ENCODE data around the gene SORCS2. TPM values are rescaled to one million over a fixed set of nuclear protein-coding genes. Genes with fewer than 3 reads are reported as not detected.

Gene SORCS2
- total and polyA plus RNA-seq, 2 of the 8 experiments (the other 6 are each of a cell fraction or from before 2014, with no cell fraction given) = 0.36 to 1.8 TPM

DNA sequence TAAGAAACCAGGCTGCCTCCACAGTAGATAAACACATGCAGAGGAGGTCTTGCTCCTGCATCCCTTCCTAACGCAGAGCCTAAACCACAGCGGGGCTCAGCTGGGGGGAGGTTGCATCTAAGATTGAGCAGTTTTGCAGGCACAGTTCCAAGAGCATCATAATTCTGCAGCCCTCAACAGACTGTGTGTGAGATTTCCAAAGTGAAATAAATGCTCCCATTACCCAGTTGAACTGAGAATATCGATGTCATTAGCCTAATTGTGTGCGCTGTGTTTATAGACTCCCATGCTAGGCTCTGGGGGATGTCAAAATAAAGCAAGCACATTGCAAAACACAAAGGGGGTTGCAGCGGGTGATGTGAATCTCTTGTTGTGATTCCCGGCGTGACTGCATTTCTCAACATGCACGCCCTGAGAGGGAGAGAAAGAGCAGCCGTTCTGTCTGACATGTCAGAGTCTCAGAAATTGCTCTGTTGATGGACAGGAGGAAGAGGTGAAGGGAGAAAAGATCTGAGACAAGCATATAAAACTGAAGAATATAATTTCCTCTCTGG lies 392.3 kb downstream of the SORCS2 start:
- ChIA-PET CTCF (ENCODE audit: partially characterized antibody) (no interaction called here), POLR2A (ENCODE audit: partially characterized antibody) (no interaction called here)
- Histone ChIP-seq H2AK5ac (ENCODE audit: low read depth, low read length) (no peak overlapping the region), H2BK5ac (ENCODE audit: low read depth, low read length) (no peak overlapping the region), H2BK15ac (ENCODE audit: low read length) (no peak overlapping the region), H3K4ac (replicated peaks; ENCODE audit: insufficient read length, low read depth, low read length) (no peak overlapping the region), H3K27me3 (replicated peaks in 1 of 4; ENCODE audit: control insufficient read depth in 3 of 4, extremely low read depth in 1 of 4, insufficient read depth in 3 of 4, low read length in 3 of 4) (no peaks in the 10 kb centered on the region), H3K23me2 (ENCODE audit: low read depth, low read length) (no peaks in the 10 kb centered on the region), H3K79me2 (ENCODE audit: control insufficient read depth in 1 of 2, insufficient read depth in 2 of 2, low read length in 2 of 2) (no peaks in the 10 kb centered on the region), H3K9me3 (ENCODE audit: insufficient read depth in 2 of 2, low read depth in 1 of 2, low read length in 1 of 2) (peaks cover 5 to 6% of the 10 kb centered on the region in 2 experiments; a peak in 3 of 4 replicates), H2AFZ (ENCODE audit: low read length) (no peak overlapping the region), H2BK20ac (ENCODE audit: low read length) (no peak overlapping the region), H3K23ac (ENCODE audit: insufficient read length) (no peak overlapping the region), H3K14ac (ENCODE audit: insufficient read length) (no peak overlapping the region), H4K5ac (ENCODE audit: insufficient read length, low read depth, low read length) (no peak overlapping the region), H3K79me1 (ENCODE audit: low read depth, low read length) (no peaks in the 10 kb centered on the region), H3K18ac (ENCODE audit: extremely low read depth, low read length) (no peak overlapping the region), H3K4me1 (replicated peaks in 1 of 4; ENCODE audit: control insufficient read depth in 3 of 4, insufficient read depth in 4 of 4, low read length in 3 of 4) (no peaks in the 10 kb centered on the region; a peak in 1 of 7 replicates), H3K56ac (replicated peaks; ENCODE audit: insufficient read length, low read depth, low read length) (no peak overlapping the region), H4K8ac (ENCODE audit: extremely low read depth, insufficient read depth, low read length) (no peak overlapping the region), H3K36me3 (ENCODE audit: control insufficient read depth in 2 of 4, insufficient read depth in 4 of 4, low read length in 3 of 4) (no peaks in the 10 kb centered on the region; a peak in 1 of 8 replicates), H4K91ac (replicated peaks; ENCODE audit: insufficient read length, low read length) (no peak overlapping the region), H3K9ac (replicated peaks in 1 of 4; ENCODE audit: extremely low read depth in 1 of 4, low read depth in 3 of 4, low read length in 3 of 4) (no peak overlapping the region), H4K20me1 (replicated peaks in 1 of 2; ENCODE audit: control insufficient read depth in 1 of 2, insufficient read depth in 2 of 2, low read length in 2 of 2) (no peaks in the 10 kb centered on the region), H3K4me2 (ENCODE audit: insufficient read depth in 1 of 2, low read depth in 2 of 2, low read length in 2 of 2) (no peak overlapping the region), H2BK120ac (replicated peaks; ENCODE audit: low read depth, low read length) (no peak overlapping the region), H3K27ac (ENCODE audit: low read depth, low read length) (no peak overlapping the region), H3K4me3 (ENCODE audit: extremely low read depth in 1 of 4, insufficient read depth in 2 of 4, low read depth in 3 of 4, low read length in 4 of 4) (no peak overlapping the region), H2BK12ac (ENCODE audit: low read depth, low read length) (no peak overlapping the region)
- DNase-seq (ENCODE audit: low read depth in 1 of 2, low spot score in 2 of 2) (no peak), FAIRE-seq (no peak)
- 87% methylated on average over 9 of the region's 9 CpGs; no CpG with 5 or more reads in 1 of the 2 experiments for WGBS, 2 experiments (ENCODE audit: extremely low coverage in 1 of 2, insufficient coverage in 1 of 2, insufficient read length in 1 of 2, insufficient replicate concordance in 2 of 2, low coverage in 1 of 2, low lambda C conversion rate in 2 of 2, missing lambda C conversion rate in 1 of 2)
- TF ChIP-seq RNF2 (IDR thresholded peaks at IDR 0.05; ENCODE audit: borderline replicate concordance, low read depth, low read length, missing control alignments, poor library complexity, severe bottlenecking) = no peak
- TF ChIP-seq JUN (IDR thresholded peaks at IDR 0.05; ENCODE audit: low read depth, low read length) = no peak
- TF ChIP-seq CHD1 (IDR thresholded peaks at IDR 0.05; ENCODE audit: low read depth, low read length) = no peak
- TF ChIP-seq CTBP2 (IDR thresholded peaks at IDR 0.05; ENCODE audit: borderline replicate concordance, insufficient read depth, insufficient read length, low read length) = no peak
- TF ChIP-seq SIRT6 (IDR thresholded peaks at IDR 0.05; ENCODE audit: low read length) = no peak
- TF ChIP-seq, protein P1, sequence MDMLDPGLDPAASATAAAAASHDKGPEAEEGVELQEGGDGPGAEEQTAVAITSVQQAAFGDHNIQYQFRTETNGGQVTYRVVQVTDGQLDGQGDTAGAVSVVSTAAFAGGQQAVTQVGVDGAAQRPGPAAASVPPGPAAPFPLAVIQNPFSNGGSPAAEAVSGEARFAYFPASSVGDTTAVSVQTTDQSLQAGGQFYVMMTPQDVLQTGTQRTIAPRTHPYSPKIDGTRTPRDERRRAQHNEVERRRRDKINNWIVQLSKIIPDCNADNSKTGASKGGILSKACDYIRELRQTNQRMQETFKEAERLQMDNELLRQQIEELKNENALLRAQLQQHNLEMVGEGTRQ (IDR thresholded peaks at IDR 0.05; ENCODE audit: low read length) = no peak
- TF ChIP-seq FOSL1 (IDR thresholded peaks at IDR 0.05; ENCODE audit: insufficient read depth, low read depth, low read length) = no peak
- no peak for TF ChIP-seq BRCA1 (IDR thresholded peaks at IDR 0.05; ENCODE audit: low read depth, low read length)
- no peak for TF ChIP-seq BCL11A (IDR thresholded peaks at IDR 0.05; ENCODE audit: low read depth in 2 of 2, low read length in 2 of 2)
- TF ChIP-seq MAFK (IDR thresholded peaks at IDR 0.05; ENCODE audit: low read depth, low read length) = no peak
- TF ChIP-seq NANOG (IDR thresholded peaks at IDR 0.05; ENCODE audit: insufficient read depth, low read depth, low read length, poor library complexity, severe bottlenecking) = no peak
- TF ChIP-seq SIN3A (conservative IDR thresholded peaks at IDR 0.05 in 1 of 2, IDR thresholded peaks at IDR 0.05 in 1 of 2; ENCODE audit: low read depth in 1 of 2, low read length in 2 of 2) = no peak
